ENCODE measurements around the gene ENTPD1. TPM values are rescaled to one million over a fixed set of nuclear protein-coding genes. Genes with fewer than 3 reads are reported as not detected.

ENTPD1 gene
- total and polyA plus RNA-seq, 10 of the 15 experiments (the other 5 are each of a cell fraction or from before 2014, with no cell fraction given): 110 to 413 (median 161) TPM

DNA sequence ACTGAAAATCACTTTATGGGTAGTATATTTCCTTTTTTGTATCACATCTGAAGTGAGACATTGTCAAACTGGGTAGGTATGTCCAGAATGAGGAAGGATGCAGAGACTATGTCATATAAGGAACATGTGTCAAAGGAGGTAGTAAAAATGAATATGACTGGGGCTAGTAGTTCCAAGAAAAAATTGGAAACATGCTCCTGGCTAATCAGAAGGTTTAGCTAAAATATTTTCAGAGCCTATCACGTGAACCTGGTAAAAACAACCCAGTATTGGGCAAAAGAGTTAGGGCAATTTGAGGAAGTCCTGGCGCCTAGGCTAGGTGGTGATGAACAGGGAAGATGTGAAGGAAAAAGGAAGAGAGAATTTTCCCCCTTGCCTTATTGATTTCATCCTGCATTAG, 26.4 kb downstream of the ENTPD1 start (continued):
- TF ChIP-seq, protein P1, sequence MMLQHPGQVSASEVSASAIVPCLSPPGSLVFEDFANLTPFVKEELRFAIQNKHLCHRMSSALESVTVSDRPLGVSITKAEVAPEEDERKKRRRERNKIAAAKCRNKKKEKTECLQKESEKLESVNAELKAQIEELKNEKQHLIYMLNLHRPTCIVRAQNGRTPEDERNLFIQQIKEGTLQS (IDR thresholded peaks at IDR 0.05; ENCODE audit: borderline replicate concordance, extremely low read depth, low read depth, low read length): no peak
- peak; percentile 43 for TF ChIP-seq IKZF1 (conservative IDR thresholded peaks at IDR 0.05)
- no peak for TF ChIP-seq HDAC2 (IDR thresholded peaks at IDR 0.05)
- no peak for TF ChIP-seq CHD4 (IDR thresholded peaks at IDR 0.05)
- TF ChIP-seq TCF3 (IDR thresholded peaks at IDR 0.05; ENCODE audit: borderline replicate concordance, insufficient read depth, low read depth, low read length): no peak
- no peak for TF ChIP-seq LARP7 (IDR thresholded peaks at IDR 0.05)
- TF ChIP-seq, protein P2, sequence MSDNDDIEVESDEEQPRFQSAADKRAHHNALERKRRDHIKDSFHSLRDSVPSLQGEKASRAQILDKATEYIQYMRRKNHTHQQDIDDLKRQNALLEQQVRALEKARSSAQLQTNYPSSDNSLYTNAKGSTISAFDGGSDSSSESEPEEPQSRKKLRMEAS (IDR thresholded peaks at IDR 0.05; ENCODE audit: low read depth, low read length): no peak
- TF ChIP-seq GATAD2B (conservative IDR thresholded peaks at IDR 0.05; ENCODE audit: low read depth): no peak
- no peak for TF ChIP-seq CBFB (IDR thresholded peaks at IDR 0.05; ENCODE audit: low read depth)
- no peak for TF ChIP-seq IRF5 (IDR thresholded peaks at IDR 0.05; ENCODE audit: borderline replicate concordance)
- no peak for TF ChIP-seq SMAD1 (IDR thresholded peaks at IDR 0.05; ENCODE audit: low read depth, partially characterized antibody)
- TF ChIP-seq SREBF2 (IDR thresholded peaks at IDR 0.05; ENCODE audit: low read length): no peak
- no peak for TF ChIP-seq YY1 (IDR thresholded peaks at IDR 0.05; ENCODE audit: low read depth, low read length)
- TF ChIP-seq ZNF24 (IDR thresholded peaks at IDR 0.05): 0 out of 2 replicates have a peak, but pooled peaks have one; percentile 31
- TF ChIP-seq USF1 (IDR thresholded peaks at IDR 0.05; ENCODE audit: borderline replicate concordance, extremely low read length, insufficient read depth, low read depth, low read length): no peak
- TF ChIP-seq CREM (IDR thresholded peaks at IDR 0.05; ENCODE audit: low read depth): no peak
- TF ChIP-seq, protein P3, sequence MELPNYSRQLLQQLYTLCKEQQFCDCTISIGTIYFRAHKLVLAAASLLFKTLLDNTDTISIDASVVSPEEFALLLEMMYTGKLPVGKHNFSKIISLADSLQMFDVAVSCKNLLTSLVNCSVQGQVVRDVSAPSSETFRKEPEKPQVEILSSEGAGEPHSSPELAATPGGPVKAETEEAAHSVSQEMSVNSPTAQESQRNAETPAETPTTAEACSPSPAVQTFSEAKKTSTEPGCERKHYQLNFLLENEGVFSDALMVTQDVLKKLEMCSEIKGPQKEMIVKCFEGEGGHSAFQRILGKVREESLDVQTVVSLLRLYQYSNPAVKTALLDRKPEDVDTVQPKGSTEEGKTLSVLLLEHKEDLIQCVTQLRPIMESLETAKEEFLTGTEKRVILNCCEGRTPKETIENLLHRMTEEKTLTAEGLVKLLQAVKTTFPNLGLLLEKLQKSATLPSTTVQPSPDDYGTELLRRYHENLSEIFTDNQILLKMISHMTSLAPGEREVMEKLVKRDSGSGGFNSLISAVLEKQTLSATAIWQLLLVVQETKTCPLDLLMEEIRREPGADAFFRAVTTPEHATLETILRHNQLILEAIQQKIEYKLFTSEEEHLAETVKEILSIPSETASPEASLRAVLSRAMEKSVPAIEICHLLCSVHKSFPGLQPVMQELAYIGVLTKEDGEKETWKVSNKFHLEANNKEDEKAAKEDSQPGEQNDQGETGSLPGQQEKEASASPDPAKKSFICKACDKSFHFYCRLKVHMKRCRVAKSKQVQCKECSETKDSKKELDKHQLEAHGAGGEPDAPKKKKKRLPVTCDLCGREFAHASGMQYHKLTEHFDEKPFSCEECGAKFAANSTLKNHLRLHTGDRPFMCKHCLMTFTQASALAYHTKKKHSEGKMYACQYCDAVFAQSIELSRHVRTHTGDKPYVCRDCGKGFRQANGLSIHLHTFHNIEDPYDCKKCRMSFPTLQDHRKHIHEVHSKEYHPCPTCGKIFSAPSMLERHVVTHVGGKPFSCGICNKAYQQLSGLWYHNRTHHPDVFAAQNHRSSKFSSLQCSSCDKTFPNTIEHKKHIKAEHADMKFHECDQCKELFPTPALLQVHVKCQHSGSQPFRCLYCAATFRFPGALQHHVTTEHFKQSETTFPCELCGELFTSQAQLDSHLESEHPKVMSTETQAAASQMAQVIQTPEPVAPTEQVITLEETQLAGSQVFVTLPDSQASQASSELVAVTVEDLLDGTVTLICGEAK (IDR thresholded peaks at IDR 0.05; ENCODE audit: borderline replicate concordance): no peak
- TF ChIP-seq BRCA1 (IDR thresholded peaks at IDR 0.05; ENCODE audit: low read depth, low read length): no peak
- no peak for TF ChIP-seq TARDBP (IDR thresholded peaks at IDR 0.05; ENCODE audit: borderline replicate concordance)
- 0 out of 2 replicates have a peak, but pooled peaks have one; percentile 24 for TF ChIP-seq ATF7 (IDR thresholded peaks at IDR 0.05; ENCODE audit: low read depth)
- no peak for TF ChIP-seq RELA (IDR thresholded peaks at IDR 0.05; ENCODE audit: borderline replicate concordance, partially characterized antibody)
- no peak for TF ChIP-seq HSF1 (IDR thresholded peaks at IDR 0.05; ENCODE audit: low read depth, low read length)
- no peak for TF ChIP-seq MYB (IDR thresholded peaks at IDR 0.05; ENCODE audit: borderline replicate concordance, low read depth, low read length)
